A549 (cell line): ENCODE measurements around the gene RTRAF. TPM values are rescaled to one million over a fixed set of nuclear protein-coding genes. Genes with fewer than 3 reads are reported as not detected.

Experiments
- ATAC-seq, 2 experiments: fragments of 200-7000 bp in 1 of 2; fragments of >200 bp in 1 of 2; cut with Nextera tagmentation in 1 of 2; cut with Tn5 transposase in 1 of 2; 3 replicates each; pipeline versions ENCODE4 v1.8.0 to v1.9.1; 2018 to 2020; ENCODE audit warnings: mild to moderate bottlenecking in 1 of 2, moderate library complexity in 1 of 2
- CTCF ChIA-PET: fragments of 300-600 bp; sonication (Branson Sonifier 250); formaldehyde crosslinking; extraction: SDS; loops from one replicate; lab custom pipeline; 2021; ENCODE audit warnings: antibody characterized with exemption, inconsistent platforms; lab: Yijun Ruan, JAX
- POLR2A ChIA-PET: fragments of 350-600 bp; formaldehyde crosslinking; extraction: SDS; loops from one replicate; lab custom pipeline; 2021; ENCODE audit warnings: antibody characterized with exemption, inconsistent platforms; lab: Yijun Ruan, JAX
- DNase-seq, 2 experiments: peaks; one replicate each; pipeline versions ENCODE4 v3.0.0 to v3.0.0-alpha.2; 2011 to 2016; ENCODE audit warnings: low read depth in 1 of 2, low spot score in 1 of 2
- FAIRE-seq: peaks from 2 replicates; lab custom pipeline; 2011; peaks lifted over from hg19 to GRCh38; lab: Jason Lieb, UNC
- H3K27ac ChIP-seq, 2 experiments: fragments of >200 bp; sonication (Bioruptor Twin); formaldehyde crosslinking; 3 replicates each; pipeline ENCODE4 v1.5.1; 2016 to 2017
- H3K4me1 ChIP-seq: fragments of >200 bp; sonication (Bioruptor Twin); formaldehyde crosslinking; 3 replicates; pipeline ENCODE4 v1.6.1; 2016
- H3K4me2 ChIP-seq: fragments of >200 bp; sonication (Bioruptor Twin); formaldehyde crosslinking; 3 replicates; pipeline ENCODE4 v1.6.1; 2016
- H3K4me3 ChIP-seq: fragments of >200 bp; sonication (Bioruptor Twin); formaldehyde crosslinking; 3 replicates; pipeline ENCODE4 v1.5.1; 2016
- H3K9me3 ChIP-seq: fragments of >200 bp; sonication (Bioruptor Twin); formaldehyde crosslinking; 3 replicates; pipeline ENCODE4 v1.6.1; 2016
- CBX2 ChIP-seq: fragments of 200-600 bp; sonication (generic); IDR thresholded peaks from 2 replicates; pipeline ENCODE4 v1.6.1; 2016; ENCODE audit warnings: low read depth, mild to moderate bottlenecking, borderline replicate concordance
- EHF ChIP-seq: fragments of 250-450 bp; sonication (Bioruptor Pico); IDR thresholded peaks from 2 replicates; pipeline ENCODE4 v1.5.0; 2020; ENCODE audit warnings: mild to moderate bottlenecking
- EHMT2 ChIP-seq: fragments of 200-600 bp; sonication (generic); IDR thresholded peaks from 2 replicates; pipeline ENCODE4 v1.6.1; 2016; ENCODE audit warnings: antibody characterized with exemption, low read depth, mild to moderate bottlenecking, moderate library complexity
- ESRRA ChIP-seq: fragments of 150-350 bp; IDR thresholded peaks from 2 replicates; pipeline ENCODE4 v1.6.1; 2014; ENCODE audit warnings: mild to moderate bottlenecking, low read length, borderline replicate concordance
- FOXS1 ChIP-seq: fragments of 250-450 bp; sonication (Bioruptor Pico); IDR thresholded peaks from 2 replicates; pipeline ENCODE4 v1.5.0; 2020; ENCODE audit warnings: mild to moderate bottlenecking, moderate library complexity
- GATA3 ChIP-seq: IDR thresholded peaks from 2 replicates; pipeline ENCODE4 v1.6.1; 2012; ENCODE audit warnings: borderline replicate concordance
- HDAC2 ChIP-seq: fragments of 200-600 bp; sonication (generic); IDR thresholded peaks from 2 replicates; pipeline ENCODE4 v1.6.1; 2016
- HOXB13 ChIP-seq: fragments of 250-450 bp; sonication (Bioruptor Pico); IDR thresholded peaks from 2 replicates; pipeline ENCODE4 v1.5.0; 2020; ENCODE audit warnings: low read depth, mild to moderate bottlenecking, moderate library complexity
- KDM1A ChIP-seq: fragments of 200-600 bp; sonication (generic); IDR thresholded peaks from 2 replicates; pipeline ENCODE4 v1.6.1; 2016; ENCODE audit warnings: low read depth, mild to moderate bottlenecking
- MAFK ChIP-seq: fragments of 450-650 bp; IDR thresholded peaks from 2 replicates; pipeline ENCODE4 v1.6.1; 2014; ENCODE audit not compliant: partially characterized antibody
- MAX ChIP-seq: IDR thresholded peaks from 2 replicates; pipeline ENCODE4 v1.6.1; 2012
- NPAS2 ChIP-seq: fragments of 250-450 bp; sonication (Bioruptor Pico); IDR thresholded peaks from 2 replicates; pipeline ENCODE4 v1.8.0; 2022; ENCODE audit warnings: mild to moderate bottlenecking, moderate library complexity, borderline replicate concordance
- PHF8 ChIP-seq: fragments of 200-600 bp; sonication (generic); IDR thresholded peaks from 2 replicates; pipeline ENCODE4 v1.6.1; 2016; ENCODE audit warnings: low read depth, mild to moderate bottlenecking, antibody characterized with exemption, moderate library complexity, borderline replicate concordance
- RCOR1 ChIP-seq: fragments of 150-350 bp; IDR thresholded peaks from 2 replicates; pipeline ENCODE4 v1.6.1; 2014; ENCODE audit warnings: antibody characterized with exemption, low read length, low read depth
- RFX5 ChIP-seq: fragments of 450-650 bp; IDR thresholded peaks from 2 replicates; pipeline ENCODE4 v1.7.1; 2014; ENCODE audit warnings: antibody characterized with exemption, mild to moderate bottlenecking, moderate library complexity
- SREBF2 ChIP-seq: fragments of 450-650 bp; IDR thresholded peaks from 2 replicates; pipeline ENCODE4 v1.6.1; 2014; ENCODE audit warnings: mild to moderate bottlenecking, moderate library complexity
- TFCP2L1 ChIP-seq: fragments of 250-450 bp; sonication (Bioruptor Pico); IDR thresholded peaks from 2 replicates; pipeline ENCODE4 v1.5.0; 2021; ENCODE audit warnings: mild to moderate bottlenecking
- TP53 ChIP-seq: fragments of 250-450 bp; sonication (Bioruptor Pico); IDR thresholded peaks from 2 replicates; pipeline ENCODE4 v1.5.0; 2021; ENCODE audit warnings: mild to moderate bottlenecking, moderate library complexity
- WGBS: methylation state at CpG from one replicate; pipeline ENCODE4 v1.1.6; 2017; ENCODE audit errors: missing lambda C conversion rate; 5-methylcytosine and 5-hydroxymethylcytosine counted together
- polyA plus RNA-seq, 4 experiments: library from polyadenylated mRNA; depleted of rRNA in 3 of 4; stranded (reverse); fragments of >200 nt; fragmentation: RNase III in 1 of 4; extraction: RNeasy Plus Mini Kit Qiagen cat#74134 plus additional on column Dnase treatment in 1 of 4; gene quantifications; 2 replicates in 3 of 4; 3 replicates in 1 of 4; pipeline ENCODE4 v1.2.3, GENCODE V29; 2011 to 2017

The RTRAF gene
- polyA plus RNA-seq, 2 of the 4 experiments (the other 2 are of a cell fraction): 271 to 341 TPM

GRCh38 chr14:51998348-51998747 lies 9.0 kb downstream of the RTRAF start:
- Histone ChIP-seq H3K4me1 (no peaks in the 10 kb centered on the region), H3K9me3 (no peaks in the 10 kb centered on the region), H3K27ac (no peak overlapping the region), H3K4me2 (no peak overlapping the region), H3K4me3 (no peak overlapping the region)
- DNase-seq (no peak), FAIRE-seq (peak; percentile 73), ATAC-seq (no peak)
- no peak for TF ChIP-seq GATA3
- peak; percentile 98 for TF ChIP-seq MAFK
- ChIA-PET POLR2A (no interaction called here), CTCF (interaction anchor here (2.3 kb wide), 1 partner anchor 12 kb away, joined by 6 read pairs; no protein-coding TSS in a partner anchor)

DNA sequence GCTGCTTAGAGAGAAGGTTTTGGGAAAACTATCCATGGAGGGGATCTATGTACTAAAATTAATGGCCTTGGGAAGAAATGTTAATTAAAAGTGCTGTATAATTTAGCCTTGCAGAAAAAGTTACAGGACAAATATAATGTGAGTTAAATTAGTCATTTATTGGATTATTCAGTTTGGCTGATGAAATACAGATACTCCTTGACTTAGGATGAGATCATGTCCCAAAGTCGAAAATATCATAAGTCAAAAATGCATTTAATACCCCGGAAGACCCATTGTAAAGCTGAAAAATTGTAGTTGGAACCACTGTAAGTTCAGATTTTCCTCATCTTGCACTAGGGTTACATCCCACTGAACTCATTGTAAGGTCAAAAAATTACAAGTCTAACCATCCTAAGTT lies 9.7 kb downstream of the RTRAF start:
- TF ChIP-seq EHF (CRISPR knock-in tag) (no peak), ESRRA (no peak)
- TF ChIP-seq, all 56 proteins: peak for 0
- no peak for ATAC-seq
- ChIA-PET POLR2A (no interaction called here), CTCF (interaction anchor here (1.0 to 2.3 kb wide), 2 partner anchors 11 to 19 kb away, joined by 4 to 6 read pairs; no protein-coding TSS in a partner anchor)
- no peak for FAIRE-seq
- no peaks in the 10 kb centered on the region for H3K9me3 ChIP-seq
- no peak for DNase-seq
- WGBS: 88% methylated on average over 2 of the region's 2 CpGs
- H3K4me1 ChIP-seq: no peaks in the 10 kb centered on the region
- H3K4me2 ChIP-seq: no peak overlapping the region
- H3K4me3 ChIP-seq: no peak overlapping the region
- no peak overlapping the region for H3K27ac ChIP-seq

- FAIRE-seq (no peak), ATAC-seq (no peak), DNase-seq (no peak)
- Histone ChIP-seq H3K4me3 (no peak overlapping the region), H3K27ac (no peak overlapping the region), H3K9me3 (no peaks in the 10 kb centered on the region), H3K4me1 (no peaks in the 10 kb centered on the region), H3K4me2 (no peak overlapping the region)
- ChIA-PET CTCF (interaction anchor here (1.0 to 2.3 kb wide), 2 partner anchors 10 to 20 kb away, joined by 4 to 6 read pairs; no protein-coding TSS in a partner anchor), POLR2A (no interaction called here)
- WGBS: 78% methylated on average over 3 of the region's 3 CpGs
- TF ChIP-seq RFX5: no peak
- no peak for TF ChIP-seq HOXB13
- no peak for TF ChIP-seq MAX
- TF ChIP-seq TP53: no peak
Observed at GRCh38 chr14:52000019-52000582, 10.8 kb downstream of the RTRAF start.

DNA sequence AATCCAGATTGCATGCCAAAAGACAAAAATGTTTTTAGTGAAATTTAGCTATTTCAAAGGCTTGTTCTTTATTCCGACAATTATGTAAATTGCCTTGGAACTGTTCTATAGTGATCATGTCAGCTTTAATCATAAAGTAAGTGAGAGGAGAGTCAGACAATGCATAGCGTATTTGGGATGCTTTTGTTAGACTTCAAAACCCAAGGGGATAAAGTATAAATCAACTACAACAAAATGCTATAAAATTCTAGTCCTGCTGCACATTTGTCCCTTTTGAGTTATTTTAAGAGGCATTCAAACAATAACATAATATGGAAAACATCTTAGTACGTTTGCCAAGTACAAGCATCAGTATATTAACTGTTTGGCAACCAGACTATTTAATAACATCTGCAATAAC lies 11.3 kb downstream of the RTRAF start:
- CTCF ChIA-PET: no interaction called here
- TF ChIP-seq CBX2: no peak
- TF ChIP-seq NPAS2 (CRISPR knock-in tag): no peak
- TF ChIP-seq TFCP2L1 (CRISPR knock-in tag): no peak
- no peak for TF ChIP-seq RFX5
- no peak for TF ChIP-seq SREBF2
- no peak for TF ChIP-seq HDAC2
- no peak for TF ChIP-seq FOXS1 (CRISPR knock-in tag)
- no peak for TF ChIP-seq GATA3
- TF ChIP-seq TP53: no peak
- TF ChIP-seq MAFK: no peak
- TF ChIP-seq KDM1A: no peak
- TF ChIP-seq RCOR1: no peak
- no peak for TF ChIP-seq PHF8
- no peak overlapping the region for H3K27ac ChIP-seq
- H3K4me2 ChIP-seq: no peak overlapping the region
- DNase-seq (no peak), ATAC-seq (no peak), FAIRE-seq (no peak)
- no peaks in the 10 kb centered on the region for H3K4me1 ChIP-seq
- WGBS: 90% methylated on average over 3 of the region's 3 CpGs
- H3K4me3 ChIP-seq: no peak overlapping the region
- POLR2A ChIA-PET: no interaction called here
- no peaks in the 10 kb centered on the region for H3K9me3 ChIP-seq

GRCh38 chr14:52002542-52002941 lies 13.2 kb downstream of the RTRAF start:
- ATAC-seq (no peak), FAIRE-seq (no peak), DNase-seq (no peak)
- Histone ChIP-seq H3K4me1 (no peaks in the 10 kb centered on the region), H3K9me3 (no peaks in the 10 kb centered on the region), H3K4me2 (no peak overlapping the region), H3K27ac (no peak overlapping the region), H3K4me3 (no peak overlapping the region)
- POLR2A ChIA-PET: no interaction called here
- CTCF ChIA-PET: interaction anchor here (0.7 to 1.5 kb wide), 4 partner anchors 9 to 128 kb away, joined by 3 to 4 read pairs (median 3); no protein-coding TSS in a partner anchor
- TF ChIP-seq EHMT2: no peak
- WGBS: 83% methylated on average over 4 of the region's 4 CpGs
